ENCODE data around the gene GPRIN3. TPM values are rescaled to one million over a fixed set of nuclear protein-coding genes. Genes with fewer than 3 reads are reported as not detected.

The GPRIN3 gene
- total and polyA plus RNA-seq, 2 donors (not counting 3 experiments of a cell fraction or from before 2014, with no cell fraction given) = 0.17 to 2.2 TPM

GRCh38 chr4:89218587-89218986 is 89.0 kb downstream of the GPRIN3 start:
- Histone ChIP-seq H4K20me1 (replicated peaks; ENCODE audit: control insufficient read depth, extremely low read depth, insufficient read depth, low read length) (no peaks in the 10 kb centered on the region), H3K4me2 (ENCODE audit: insufficient read depth, low read length) (no peak overlapping the region), H3K4me1 (ENCODE audit: control insufficient read depth, extremely low read depth, insufficient read depth, low read length) (peaks cover 2% of the 10 kb centered on the region), H2AFZ (ENCODE audit: low read depth, low read length) (no peak overlapping the region), H3K9me1 (replicated peaks; ENCODE audit: control insufficient read depth, extremely low read depth, insufficient read depth, low read length) (no peaks in the 10 kb centered on the region), H3K27ac (ENCODE audit: insufficient read depth, low read depth, low read length) (no peak overlapping the region), H3K27me3 (ENCODE audit: control insufficient read depth in 2 of 2, insufficient read depth in 2 of 2, low read length in 2 of 2) (peaks cover 10% of the 10 kb centered on the region in 2 experiments), H3K9me3 (replicated peaks; ENCODE audit: control insufficient read depth, insufficient read depth, low read length) (no peaks in the 10 kb centered on the region), H3K9ac (replicated peaks; ENCODE audit: extremely low read depth, insufficient read depth, low read length) (no peak overlapping the region), H3K4me3 (replicated peaks in 1 of 3; ENCODE audit: insufficient read depth in 1 of 3, low read depth in 1 of 3, low read length in 3 of 3) (no peak overlapping the region), H3K36me3 (ENCODE audit: control insufficient read depth in 2 of 2, extremely low read depth in 1 of 2, insufficient read depth in 2 of 2, low read length in 2 of 2) (no peaks in the 10 kb centered on the region), H3K79me2 (ENCODE audit: control insufficient read depth, insufficient read depth, low read length) (no peaks in the 10 kb centered on the region)
- FAIRE-seq (no peak), DNase-seq (ENCODE audit: low read depth, low spot score) (no peak)
- TF ChIP-seq JUN (IDR thresholded peaks at IDR 0.05; ENCODE audit: borderline replicate concordance, insufficient read depth, insufficient read length, low read depth) (no peak), EZH2 (IDR thresholded peaks at IDR 0.05; ENCODE audit: borderline replicate concordance, low read depth, low read length, severe bottlenecking) (no peak), FOS (IDR thresholded peaks at IDR 0.05; ENCODE audit: borderline replicate concordance, insufficient read depth, low read length) (no peak), POLR2AphosphoS5 (IDR thresholded peaks at IDR 0.05; ENCODE audit: insufficient read depth, low read depth, low read length) (no peak), POLR2A (IDR thresholded peaks at IDR 0.05; ENCODE audit: low read depth, low read length) (no peak), GATA2 (IDR thresholded peaks at IDR 0.05; ENCODE audit: insufficient read depth, insufficient read length, low read depth, low read length) (no peak)
- TF ChIP-seq, protein P1, sequence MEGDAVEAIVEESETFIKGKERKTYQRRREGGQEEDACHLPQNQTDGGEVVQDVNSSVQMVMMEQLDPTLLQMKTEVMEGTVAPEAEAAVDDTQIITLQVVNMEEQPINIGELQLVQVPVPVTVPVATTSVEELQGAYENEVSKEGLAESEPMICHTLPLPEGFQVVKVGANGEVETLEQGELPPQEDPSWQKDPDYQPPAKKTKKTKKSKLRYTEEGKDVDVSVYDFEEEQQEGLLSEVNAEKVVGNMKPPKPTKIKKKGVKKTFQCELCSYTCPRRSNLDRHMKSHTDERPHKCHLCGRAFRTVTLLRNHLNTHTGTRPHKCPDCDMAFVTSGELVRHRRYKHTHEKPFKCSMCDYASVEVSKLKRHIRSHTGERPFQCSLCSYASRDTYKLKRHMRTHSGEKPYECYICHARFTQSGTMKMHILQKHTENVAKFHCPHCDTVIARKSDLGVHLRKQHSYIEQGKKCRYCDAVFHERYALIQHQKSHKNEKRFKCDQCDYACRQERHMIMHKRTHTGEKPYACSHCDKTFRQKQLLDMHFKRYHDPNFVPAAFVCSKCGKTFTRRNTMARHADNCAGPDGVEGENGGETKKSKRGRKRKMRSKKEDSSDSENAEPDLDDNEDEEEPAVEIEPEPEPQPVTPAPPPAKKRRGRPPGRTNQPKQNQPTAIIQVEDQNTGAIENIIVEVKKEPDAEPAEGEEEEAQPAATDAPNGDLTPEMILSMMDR (IDR thresholded peaks at IDR 0.05; ENCODE audit: extremely low read depth in 1 of 2, insufficient read depth in 1 of 2, low read depth in 1 of 2, low read length in 2 of 2) = no peak
- POLR2A ChIA-PET = no interaction called here
- dilution Hi-C loops (cut with MboI; ENCODE audit: extremely low pct_ligation_motif_present, low sequenced_read_pairs) = no loop called here
- CTCF ChIA-PET = interaction anchor here (1.1 to 2.6 kb wide), 2 partner anchors 8 to 15 kb away, joined by 3 to 17 read pairs; no protein-coding TSS in a partner anchor
- no TSS peak for BruUV-seq (replicated peaks)
- intact Hi-C loops (cut with micrococcal nuclease) = no loop called here
